H1 (cell line): Measurements from ENCODE around the gene SLAMF1. TPM values are rescaled to one million over a fixed set of nuclear protein-coding genes. Genes with fewer than 3 reads are reported as not detected.

ENCODE experiments used
- CTCF ChIA-PET: fragments of 300-600 bp; sonication (Branson Sonifier 250); formaldehyde crosslinking; loops from one replicate; lab custom pipeline; 2021; ENCODE audit not compliant: partially characterized antibody; lab: Charles Lee
- POLR2A ChIA-PET: fragments of 300-600 bp; sonication (Branson Sonifier 250); formaldehyde crosslinking; loops from one replicate; lab custom pipeline; 2021; ENCODE audit warnings: inconsistent platforms; ENCODE audit not compliant: partially characterized antibody; lab: Charles Lee
- DNase-seq, 2 experiments: peaks; one replicate each; pipeline versions ENCODE4 v3.0.0 to v3.0.0-alpha.2; 2010 to 2022; ENCODE audit warnings: low spot score in 2 of 2, low read depth in 1 of 2, mixed read lengths in 1 of 2
- FAIRE-seq: peaks from 2 replicates; lab custom pipeline; 2011; peaks lifted over from hg19 to GRCh38; lab: Jason Lieb, UNC
- H2AFZ ChIP-seq: 2 replicates; pipeline ENCODE4 v1.8.1; 2012; ENCODE audit warnings: low read length, inconsistent platforms
- H2AK5ac ChIP-seq: 2 replicates; pipeline ENCODE4 v1.6.1; 2013; ENCODE audit warnings: low read depth, low read length
- H2BK120ac ChIP-seq: replicated peaks from 2 replicates; pipeline ENCODE3; 2013; ENCODE audit warnings: low read depth, low read length, inconsistent platforms
- H2BK12ac ChIP-seq: 2 replicates; pipeline ENCODE4 v1.6.1; 2013; ENCODE audit warnings: low read depth, low read length
- H2BK15ac ChIP-seq: 2 replicates; pipeline ENCODE4 v1.6.1; 2013; ENCODE audit warnings: low read length
- H2BK20ac ChIP-seq: 2 replicates; pipeline ENCODE4 v1.6.1; 2013; ENCODE audit warnings: low read length
- H2BK5ac ChIP-seq: 2 replicates; pipeline ENCODE4 v1.6.1; 2013; ENCODE audit warnings: low read depth, low read length
- H3K14ac ChIP-seq: 2 replicates; pipeline ENCODE4 v1.6.1; 2013; ENCODE audit warnings: inconsistent platforms; ENCODE audit not compliant: insufficient read length
- H3K18ac ChIP-seq: 2 replicates; pipeline ENCODE4 v1.6.1; 2013; ENCODE audit warnings: low read length; ENCODE audit errors: extremely low read depth
- H3K23ac ChIP-seq: 2 replicates; pipeline ENCODE4 v1.6.1; 2013; ENCODE audit warnings: inconsistent platforms; ENCODE audit not compliant: insufficient read length
- H3K23me2 ChIP-seq: 2 replicates; pipeline ENCODE4 v1.6.1; 2013; ENCODE audit warnings: low read depth, low read length
- H3K27ac ChIP-seq: 2 replicates; pipeline ENCODE4 v1.6.1; 2011; ENCODE audit warnings: low read depth, low read length, inconsistent platforms
- H3K27me3 ChIP-seq, 4 experiments: replicated peaks in 1 of 4; 1 replicate in 1 of 4; 2 replicates in 3 of 4; pipeline versions ENCODE4 v1.6.1 to v1.8.1; 2011 to 2013; ENCODE audit warnings: low read length in 3 of 4, mild to moderate bottlenecking in 3 of 4, inconsistent platforms in 2 of 4, mixed read lengths in 2 of 4, moderate library complexity in 1 of 4; ENCODE audit not compliant: control insufficient read depth in 3 of 4, insufficient read depth in 3 of 4; ENCODE audit errors: extremely low read depth in 1 of 4
- H3K36me3 ChIP-seq, 4 experiments: 2 replicates each; pipeline versions ENCODE4 v1.6.1 to v1.8.1; 2011 to 2013; ENCODE audit warnings: mild to moderate bottlenecking in 4 of 4, low read length in 3 of 4, moderate library complexity in 2 of 4, control low read depth in 1 of 4, inconsistent platforms in 1 of 4; ENCODE audit not compliant: insufficient read depth in 4 of 4, control insufficient read depth in 2 of 4
- H3K4ac ChIP-seq: replicated peaks from 2 replicates; pipeline ENCODE3; 2013; ENCODE audit warnings: low read length, low read depth, mixed read lengths, inconsistent platforms; ENCODE audit not compliant: insufficient read length
- H3K4me1 ChIP-seq, 4 experiments: replicated peaks in 1 of 4; 1 replicate in 1 of 4; 2 replicates in 3 of 4; pipeline versions ENCODE4 v1.6.1 to v1.8.1; 2011 to 2013; ENCODE audit warnings: low read length in 3 of 4, inconsistent platforms in 2 of 4, mixed read lengths in 1 of 4; ENCODE audit not compliant: insufficient read depth in 4 of 4, control insufficient read depth in 3 of 4
- H3K4me2 ChIP-seq, 2 experiments: 2 replicates each; pipeline versions ENCODE4 v1.6.1 to v1.8.1; 2011 to 2013; ENCODE audit warnings: low read depth in 2 of 2, low read length in 2 of 2, control low read depth in 1 of 2, inconsistent platforms in 1 of 2, mild to moderate bottlenecking in 1 of 2; ENCODE audit not compliant: insufficient read depth in 1 of 2
- H3K4me3 ChIP-seq, 4 experiments: fragments of 200-600, 300-600 bp in 1 of 4; sonication (generic), shearing (Covaris generic), sonication (Bioruptor Twin) in 1 of 4; 2 replicates each; pipeline versions ENCODE4 v1.5.1 to v1.8.1; 2011 to 2016; ENCODE audit warnings: low read length in 4 of 4, low read depth in 3 of 4, control low read depth in 2 of 4, inconsistent platforms in 2 of 4, mild to moderate bottlenecking in 2 of 4, mixed read lengths in 1 of 4, moderate library complexity in 1 of 4; ENCODE audit not compliant: insufficient read depth in 2 of 4; ENCODE audit errors: extremely low read depth in 1 of 4
- H3K56ac ChIP-seq: replicated peaks from 2 replicates; pipeline ENCODE3; 2013; ENCODE audit warnings: low read depth, mild to moderate bottlenecking, mixed read lengths, low read length, inconsistent platforms; ENCODE audit not compliant: insufficient read length
- H3K79me1 ChIP-seq: 2 replicates; pipeline ENCODE4 v1.6.1; 2013; ENCODE audit warnings: low read depth, low read length, control low read depth
- H3K79me2 ChIP-seq, 2 experiments: 2 replicates each; pipeline versions ENCODE4 v1.6.1 to v1.8.1; 2012 to 2013; ENCODE audit warnings: low read length in 2 of 2, mild to moderate bottlenecking in 2 of 2, inconsistent platforms in 1 of 2; ENCODE audit not compliant: insufficient read depth in 2 of 2, control insufficient read depth in 1 of 2
- H3K9ac ChIP-seq, 4 experiments: replicated peaks in 1 of 4; 1 replicate in 1 of 4; 2 replicates in 3 of 4; pipeline versions ENCODE4 v1.6.1 to v1.8.1; 2011 to 2013; ENCODE audit warnings: low read depth in 3 of 4, low read length in 3 of 4, control low read depth in 2 of 4, mild to moderate bottlenecking in 2 of 4, moderate library complexity in 2 of 4, inconsistent platforms in 1 of 4; ENCODE audit errors: extremely low read depth in 1 of 4
- H3K9me3 ChIP-seq, 2 experiments: 2 replicates each; pipeline versions ENCODE4 v1.6.1 to v1.8.1; 2012 to 2013; ENCODE audit warnings: mild to moderate bottlenecking in 2 of 2, moderate library complexity in 2 of 2, control low read depth in 1 of 2, inconsistent platforms in 1 of 2, low read depth in 1 of 2, low read length in 1 of 2, mixed read lengths in 1 of 2; ENCODE audit not compliant: insufficient read depth in 2 of 2
- H4K20me1 ChIP-seq, 2 experiments: replicated peaks in 1 of 2; 2 replicates each; pipeline versions ENCODE3 to v1.8.1; 2011 to 2013; ENCODE audit warnings: inconsistent platforms in 2 of 2, low read length in 2 of 2, mild to moderate bottlenecking in 1 of 2; ENCODE audit not compliant: insufficient read depth in 2 of 2, control insufficient read depth in 1 of 2
- H4K5ac ChIP-seq: 2 replicates; pipeline ENCODE4 v1.6.1; 2013; ENCODE audit warnings: low read length, low read depth, mixed read lengths, inconsistent platforms; ENCODE audit not compliant: insufficient read length
- H4K8ac ChIP-seq: 2 replicates; pipeline ENCODE4 v1.8.0; 2013; ENCODE audit warnings: mild to moderate bottlenecking, moderate library complexity, low read length, inconsistent platforms; ENCODE audit not compliant: insufficient read depth; ENCODE audit errors: extremely low read depth
- H4K91ac ChIP-seq: replicated peaks from 2 replicates; pipeline ENCODE3; 2013; ENCODE audit warnings: low read length, mixed read lengths, inconsistent platforms; ENCODE audit not compliant: insufficient read length
- CEBPB ChIP-seq: IDR thresholded peaks from 2 replicates; pipeline ENCODE4 v1.6.1; 2012; ENCODE audit warnings: low read depth, low read length
- WGBS, 2 experiments: shearing (Covaris generic) in 1 of 2; methylation state at CpG; one replicate each; pipeline versions ENCODE4 v1.1.6 to v1.1.7; 2013 to 2015; ENCODE audit warnings: low lambda C conversion rate in 2 of 2, mixed read lengths in 2 of 2, inconsistent platforms in 1 of 2, low coverage in 1 of 2, missing lambda C conversion rate in 1 of 2; ENCODE audit not compliant: insufficient replicate concordance in 2 of 2, insufficient coverage in 1 of 2, insufficient read length in 1 of 2; ENCODE audit errors: extremely low coverage in 1 of 2, missing lambda C conversion rate in 1 of 2; 5-methylcytosine and 5-hydroxymethylcytosine counted together
- polyA plus RNA-seq, 7 experiments: library from polyadenylated mRNA; depleted of rRNA in 3 of 7; stranded (reverse) in 5 of 7; unstranded in 2 of 7; fragments of >200 nt in 5 of 7; fragments of 200-250 nt in 2 of 7; gene quantifications; 1 replicate in 5 of 7; 2 replicates in 1 of 7; 4 replicates in 1 of 7; pipeline versions ENCODE4 v1.2.1 to v1.2.3, GENCODE V29; 2011 to 2013; ENCODE audit warnings: missing spikeins in 2 of 7, mixed read lengths in 2 of 7
- total RNA-seq: library from RNA; stranded (reverse); fragmentation: NEBNext Ultra II Directional; extraction: Animal tissue kit (Norgen Biotek cat#: 25700); gene quantifications from 2 replicates; pipeline ENCODE4 v1.2.1, GENCODE V29; 2021

Gene SLAMF1
- total and polyA plus RNA-seq, 2 of the 8 experiments (the other 6 are each of a cell fraction or from before 2014, with no cell fraction given), result not detected

- Histone ChIP-seq H3K4me3 (no peak overlapping the region), H3K27me3 (no peaks in the 10 kb centered on the region), H4K91ac (no peak overlapping the region), H3K79me1 (no peaks in the 10 kb centered on the region), H2BK5ac (no peak overlapping the region), H3K9me3 (no peaks in the 10 kb centered on the region), H3K18ac (no peak overlapping the region), H2BK120ac (no peak overlapping the region), H2BK12ac (no peak overlapping the region), H3K79me2 (no peaks in the 10 kb centered on the region), H4K5ac (no peak overlapping the region), H4K8ac (no peak overlapping the region), H2AK5ac (no peak overlapping the region), H2BK15ac (no peak overlapping the region), H3K27ac (no peak overlapping the region), H3K9ac (no peak overlapping the region), H3K36me3 (no peaks in the 10 kb centered on the region), H3K4me1 (no peaks in the 10 kb centered on the region), H2AFZ (no peak overlapping the region), H4K20me1 (no peaks in the 10 kb centered on the region)
- WGBS, 2 experiments, result 76% methylated on average over 2 of the region's 2 CpGs; no CpG with 5 or more reads in 1 of the 2 experiments
- DNase-seq (no peak), FAIRE-seq (no peak)
- TF ChIP-seq CEBPB, result no peak
- TF ChIP-seq, all 59 proteins: peak for 0
- Histone ChIP-seq H3K4me2 (no peak overlapping the region), H3K23ac (no peak overlapping the region), H2BK20ac (no peak overlapping the region), H3K14ac (no peak overlapping the region), H3K4ac (no peak overlapping the region), H3K23me2 (no peaks in the 10 kb centered on the region), H3K56ac (no peak overlapping the region)
- CTCF ChIA-PET, result no interaction called here
- POLR2A ChIA-PET, result no interaction called here
Observed at GRCh38 chr1:160581961-160582360, 64.9 kb downstream of the SLAMF1 start.
